Kasumi-1 (cell line): ENCODE measurements around the gene NFIX.

Source experiments
- DNase-seq, 2 experiments: peaks; one replicate each; lab custom pipeline; 2025; lab: John Stamatoyannopoulos, UW

NFIX gene

GRCh38 chr19:13055213-13056051 lies 60.2 kb downstream of the NFIX start:
- no peak for DNase-seq

- DNase-seq = no peak
Observed at GRCh38 chr19:13056052-13056660, 60.9 kb downstream of the NFIX start.

DNA sequence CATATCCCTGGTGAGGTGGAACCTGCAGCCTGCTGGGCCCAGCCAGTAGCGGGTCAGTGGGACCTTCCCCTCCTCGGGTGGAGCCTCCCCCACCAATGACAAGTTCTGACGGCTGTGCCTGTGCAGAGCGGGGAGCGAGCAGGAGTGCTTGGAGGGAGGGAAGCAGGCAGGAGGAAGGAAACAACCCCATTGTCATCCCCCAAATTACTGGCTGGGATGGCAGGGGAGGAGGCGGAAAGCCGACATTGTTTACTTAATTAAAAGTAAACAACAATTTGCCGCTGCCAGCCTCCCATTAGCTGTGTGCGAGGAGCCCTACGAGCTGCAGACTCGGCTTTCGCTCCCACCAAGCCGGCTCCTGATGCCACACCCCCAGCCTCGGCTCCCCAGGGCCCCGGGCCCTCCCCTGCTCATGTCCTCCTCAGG lies 61.9 kb downstream of the NFIX start:
- DNase-seq = no peak

- no peak for DNase-seq
Observed at GRCh38 chr19:13057744-13058143, 62.5 kb downstream of the NFIX start.

GRCh38 chr19:13058951-13059660 lies 63.8 kb downstream of the NFIX start:
- no peak for DNase-seq

GRCh38 chr19:13060233-13060963 lies 65.1 kb downstream of the NFIX start:
- DNase-seq = no peak

- peak; percentile 65 to 73 for DNase-seq
Observed at GRCh38 chr19:13060964-13061927, 66.0 kb downstream of the NFIX start.

DNA sequence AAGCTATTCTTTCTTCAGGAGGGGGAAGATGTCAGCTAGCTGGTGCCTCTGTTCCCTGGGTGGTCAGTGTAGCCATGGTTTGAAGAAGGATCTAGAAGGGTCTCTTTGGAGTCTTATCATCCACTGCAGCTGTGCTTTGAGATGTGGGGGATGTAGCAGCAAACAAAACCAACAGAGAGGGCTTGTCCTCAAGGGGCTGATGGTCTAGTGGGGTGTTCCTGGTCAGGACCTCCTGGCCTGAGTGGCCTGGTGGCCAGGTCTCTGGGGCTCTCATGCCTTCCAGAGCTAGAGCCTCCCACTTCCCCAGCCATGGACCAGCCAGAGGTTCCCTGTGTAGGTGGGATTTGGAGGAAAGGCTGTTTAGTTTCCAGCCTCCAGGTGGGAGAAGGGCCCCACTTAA lies 67.0 kb downstream of the NFIX start:
- DNase-seq = no peak

GRCh38 chr19:13063461-13064091 lies 68.3 kb downstream of the NFIX start:
- no peak for DNase-seq

DNA sequence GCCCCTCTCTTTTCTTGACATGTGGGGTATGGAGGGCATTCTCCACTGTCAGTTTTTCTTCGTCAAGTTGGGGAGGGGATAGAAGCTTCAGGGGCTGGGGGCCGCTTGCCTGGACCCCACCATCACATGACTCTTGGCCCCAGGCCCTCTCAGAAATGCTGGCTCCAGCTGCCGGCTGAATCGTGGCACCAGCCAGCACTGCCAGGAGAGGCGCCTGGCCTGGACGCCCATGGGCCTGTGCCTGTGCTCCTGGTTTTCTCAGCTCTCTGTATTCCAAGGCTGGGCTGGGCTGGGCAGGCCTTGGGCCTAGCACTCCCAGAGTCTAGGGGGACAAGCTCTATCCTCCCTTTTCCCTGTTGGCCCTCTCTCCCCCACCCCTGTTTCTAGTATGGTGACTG lies 68.8 kb downstream of the NFIX start:
- DNase-seq = no peak

DNA sequence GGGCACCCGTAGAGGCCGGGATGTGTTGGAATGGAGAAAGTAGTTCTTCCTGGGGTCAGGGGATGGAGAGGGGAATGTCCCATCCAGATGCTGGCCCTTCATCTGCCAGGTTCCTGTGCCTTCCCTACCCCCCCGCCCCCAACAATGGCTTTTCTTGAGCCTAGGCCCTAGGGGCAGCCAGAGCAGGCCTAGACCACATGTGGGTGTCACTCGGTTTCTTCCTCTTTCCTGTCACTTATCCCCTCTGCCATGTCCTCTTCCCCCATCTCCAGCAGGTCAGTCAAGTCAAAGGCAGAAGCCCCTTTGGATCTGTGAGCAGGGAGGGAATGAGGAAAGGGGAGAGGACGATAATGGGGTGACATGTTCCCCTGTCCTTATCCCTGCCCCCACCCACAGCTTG lies 71.0 kb downstream of the NFIX start:
- peak in 1 of 2 experiments; percentile 20 for DNase-seq

DNA sequence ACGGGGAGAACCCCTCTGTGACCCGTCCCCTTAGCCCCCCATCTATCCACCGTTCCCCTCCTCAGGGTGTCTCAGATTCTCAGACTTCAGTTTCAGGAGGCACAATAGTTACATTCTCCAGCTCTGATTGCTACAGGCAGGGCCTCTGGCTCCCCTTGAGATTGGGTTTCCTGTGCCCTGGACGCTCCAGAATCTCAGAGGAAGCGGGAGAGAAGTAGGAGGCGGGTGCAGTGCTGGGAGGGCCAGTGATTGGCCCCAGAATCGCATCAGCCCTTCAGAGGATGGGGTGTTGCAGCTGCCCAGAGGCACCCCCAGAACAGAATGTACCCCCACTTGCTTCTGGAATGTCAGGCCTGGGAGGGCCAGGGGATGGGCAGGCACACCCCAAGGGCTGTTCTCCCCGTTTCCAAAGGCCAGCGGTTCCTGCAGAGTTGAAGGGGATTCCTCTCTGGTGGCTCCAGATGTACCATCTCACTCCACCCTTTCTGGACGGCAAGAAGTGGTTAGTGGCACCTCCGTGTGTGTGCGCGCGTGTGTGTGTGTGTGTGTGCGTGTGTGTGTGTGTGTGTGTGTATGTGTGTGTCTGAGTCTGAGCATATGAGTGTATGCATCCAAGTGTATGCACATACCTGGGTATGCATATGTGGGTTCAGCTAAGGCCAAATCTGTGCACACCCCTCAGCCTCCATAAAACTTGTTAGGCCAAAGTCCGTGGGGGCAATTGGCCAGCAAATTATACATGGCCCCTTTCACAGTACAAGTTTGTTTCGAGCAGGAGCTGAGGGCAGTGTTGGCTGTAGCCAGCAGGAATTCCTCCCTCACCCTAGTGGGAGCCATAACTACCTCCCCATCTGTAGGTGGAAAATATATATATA lies 71.9 kb downstream of the NFIX start:
- no peak for DNase-seq

DNA sequence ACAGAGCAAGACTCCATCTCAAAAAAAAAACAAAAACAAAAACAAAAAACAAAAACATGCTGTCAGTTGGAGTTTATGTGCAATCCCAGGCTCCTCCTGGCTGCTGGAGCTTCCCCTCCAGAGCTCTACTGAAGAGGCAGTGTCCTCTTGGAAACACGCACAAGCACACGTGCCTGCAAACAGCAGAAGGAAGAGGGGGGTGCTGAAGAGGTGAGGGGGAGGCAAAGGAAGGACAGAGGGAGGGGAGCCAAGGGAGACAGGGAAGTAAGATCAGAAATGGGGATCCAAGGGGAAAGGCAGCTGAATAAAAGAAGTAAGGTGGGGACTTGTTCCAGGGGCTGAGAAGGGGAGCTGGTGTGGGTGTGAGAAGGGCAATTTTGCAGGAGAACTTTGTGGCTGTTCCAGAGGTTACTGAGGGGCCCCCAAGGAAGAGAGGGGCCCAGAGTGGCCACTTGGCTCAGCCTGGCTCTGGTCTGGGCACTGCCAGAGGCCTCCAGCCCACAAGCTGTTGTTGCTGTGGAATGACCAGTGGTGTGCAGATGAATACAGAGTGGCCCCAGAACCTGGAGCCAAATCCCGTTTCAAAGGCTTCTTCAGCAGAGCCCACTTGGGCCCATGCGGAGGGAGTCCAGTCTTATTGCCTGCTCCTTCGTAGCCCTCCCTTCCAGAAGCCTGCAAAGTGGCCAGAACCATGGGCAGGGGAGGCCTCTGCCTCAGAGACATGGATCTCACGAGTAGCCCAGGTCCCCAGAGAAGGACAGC lies 73.0 kb downstream of the NFIX start:
- peak; percentile 3 to 30 for DNase-seq

DNA sequence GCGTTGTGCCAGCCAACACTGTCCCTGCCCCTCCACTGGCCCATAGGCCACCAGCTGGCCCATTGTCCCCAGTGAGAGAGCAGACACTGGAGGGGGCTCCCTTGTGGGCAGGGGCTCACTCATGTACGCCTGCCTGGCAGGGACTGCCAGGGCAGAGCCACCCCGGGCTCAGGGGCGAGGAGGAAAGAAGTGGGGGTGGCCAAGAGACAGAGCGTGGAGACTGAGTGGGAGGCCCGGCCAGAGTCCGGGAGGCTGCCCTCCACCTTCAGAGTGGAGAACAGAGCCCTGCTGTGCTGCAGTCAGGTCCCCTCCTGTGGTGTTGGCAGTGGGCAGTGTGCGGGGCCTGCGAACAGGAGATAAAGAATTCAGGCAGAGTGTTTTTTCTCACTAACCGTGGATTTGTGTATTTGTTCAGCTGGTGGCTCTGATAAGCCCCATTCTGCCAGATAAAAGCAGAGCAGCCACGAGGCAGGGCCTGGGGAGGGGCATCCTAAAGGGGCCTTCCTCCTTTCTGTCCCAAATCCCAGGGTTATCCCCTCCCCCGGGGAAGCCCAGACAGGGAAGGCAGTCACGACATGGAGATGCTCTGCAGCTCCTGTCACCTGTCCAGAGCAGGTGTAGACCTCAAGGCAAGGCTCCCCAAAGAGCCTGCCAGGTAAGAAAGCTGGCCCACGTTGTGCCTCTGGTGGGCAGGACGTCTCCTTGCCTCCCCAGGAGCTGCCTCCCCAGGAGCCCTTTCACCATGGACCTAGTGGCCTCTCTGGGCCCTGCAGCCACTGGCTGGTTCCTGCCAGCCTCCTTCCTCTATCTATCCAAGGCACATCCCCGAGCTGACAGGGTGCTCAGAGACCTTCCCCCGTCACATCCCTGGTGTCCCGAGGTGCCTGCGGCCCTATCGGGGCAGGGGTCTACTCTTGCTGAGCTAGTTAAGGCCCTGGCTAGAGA lies 74.4 kb downstream of the NFIX start:
- DNase-seq = no peak

GRCh38 chr19:13070425-13071140 lies 75.3 kb downstream of the NFIX start:
- DNase-seq = no peak

DNA sequence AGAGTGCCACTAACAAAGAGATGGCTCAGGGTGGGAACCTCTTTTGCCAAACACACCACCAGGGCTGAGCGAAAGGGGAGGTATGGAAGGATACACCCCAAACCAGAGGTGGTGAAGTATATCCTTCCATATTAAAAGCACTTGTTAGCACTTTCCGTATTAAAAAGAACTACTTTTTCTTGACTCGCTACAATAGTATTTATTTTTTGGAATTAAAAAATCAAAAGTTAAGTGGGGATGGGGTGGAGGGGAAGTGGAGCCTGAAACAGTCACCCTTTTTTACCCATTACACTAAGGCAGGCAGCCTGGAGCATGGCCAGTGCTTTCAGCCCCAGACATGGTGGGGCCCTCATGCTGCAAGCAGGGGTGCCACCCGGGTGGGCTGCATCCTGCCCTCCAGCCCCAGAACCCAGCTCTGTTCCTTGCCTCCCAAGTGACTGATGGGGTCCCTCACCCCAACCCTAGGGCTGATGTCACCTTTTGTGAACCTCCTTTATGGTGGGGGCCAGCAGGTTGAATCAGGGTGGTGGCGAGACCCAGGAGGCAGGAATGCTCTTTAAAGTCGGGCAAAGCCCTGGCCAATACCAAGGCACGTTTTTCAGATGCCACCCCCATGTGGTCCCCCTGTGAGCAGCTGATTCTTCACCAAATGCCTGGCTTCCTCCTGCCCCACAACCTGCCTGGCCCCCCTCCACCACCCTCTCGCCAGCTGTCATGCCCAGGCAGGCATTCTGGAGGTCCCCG lies 76.3 kb downstream of the NFIX start:
- no peak for DNase-seq
